Endothelial cell of umbilical vein (primary cell): ENCODE measurements around the gene CDC25A. TPM values are rescaled to one million over a fixed set of nuclear protein-coding genes. Genes with fewer than 3 reads are reported as not detected.

Experiments used
- BruUV-seq: library from RNA; stranded (reverse); fragments of 400-500 nt; replicated peaks from 2 replicates; lab custom pipeline; 2021; lab: Mats Ljungman, UMichigan
- CTCF ChIA-PET: fragments of 300-600, 350-600 bp; sonication (Branson Sonifier 250); formaldehyde crosslinking; loops from one replicate; lab custom pipeline; 2021; ENCODE audit warnings: antibody characterized with exemption, inconsistent platforms; lab: Charles Lee
- POLR2A ChIA-PET: fragments of 300-600, 350-600 bp; sonication (Branson Sonifier 250); formaldehyde crosslinking; loops from one replicate; lab custom pipeline; 2021; ENCODE audit warnings: antibody characterized with exemption, inconsistent platforms; lab: Charles Lee
- DNase-seq: peaks from one replicate; pipeline ENCODE4 v3.0.0-alpha.2; 2011; ENCODE audit warnings: low read depth, low spot score
- FAIRE-seq: peaks from 2 replicates; lab custom pipeline; 2011; peaks lifted over from hg19 to GRCh38; lab: Jason Lieb, UNC
- H2AFZ ChIP-seq: 2 replicates; pipeline ENCODE4 v1.6.0; 2012; ENCODE audit warnings: low read depth, low read length, control low read depth, inconsistent platforms
- H3K27ac ChIP-seq: 2 replicates; pipeline ENCODE4 v1.5.1; 2011; ENCODE audit warnings: low read depth, mild to moderate bottlenecking, control low read depth, low read length, moderate library complexity; ENCODE audit not compliant: insufficient read depth
- H3K27me3 ChIP-seq, 2 experiments: 2 replicates each; pipeline versions ENCODE4 v1.6.0 to v1.6.1; 2011; ENCODE audit warnings: low read length in 2 of 2, mixed read lengths in 1 of 2; ENCODE audit not compliant: control insufficient read depth in 2 of 2, insufficient read depth in 2 of 2
- H3K36me3 ChIP-seq, 2 experiments: 2 replicates in 1 of 2; 3 replicates in 1 of 2; pipeline ENCODE4 v1.5.1; 2011; ENCODE audit warnings: low read length in 2 of 2, mild to moderate bottlenecking in 1 of 2, moderate library complexity in 1 of 2; ENCODE audit not compliant: control insufficient read depth in 2 of 2, insufficient read depth in 2 of 2; ENCODE audit errors: extremely low read depth in 1 of 2
- H3K4me1 ChIP-seq: 3 replicates; pipeline ENCODE4 v1.5.1; 2011; ENCODE audit warnings: mild to moderate bottlenecking, low read length; ENCODE audit not compliant: control insufficient read depth, insufficient read depth; ENCODE audit errors: extremely low read depth
- H3K4me2 ChIP-seq: 2 replicates; pipeline ENCODE4 v1.6.1; 2011; ENCODE audit warnings: low read length, control low read depth, mixed read lengths; ENCODE audit not compliant: insufficient read depth
- H3K4me3 ChIP-seq, 3 experiments: fragments of 200-600 bp in 1 of 3; sonication (generic), shearing (Covaris generic) in 1 of 3; replicated peaks in 1 of 3; 2 replicates each; pipeline ENCODE4 v1.5.1; 2011 to 2016; ENCODE audit warnings: control low read depth in 3 of 3, low read length in 3 of 3, mild to moderate bottlenecking in 2 of 3, inconsistent platforms in 1 of 3, low read depth in 1 of 3, moderate library complexity in 1 of 3; ENCODE audit not compliant: insufficient read depth in 1 of 3
- H3K79me2 ChIP-seq: 2 replicates; pipeline ENCODE4 v1.6.0; 2012; ENCODE audit warnings: low read length, inconsistent platforms; ENCODE audit not compliant: control insufficient read depth, insufficient read depth
- H3K9ac ChIP-seq: replicated peaks from 2 replicates; pipeline ENCODE3; 2011; ENCODE audit warnings: low read length, control low read depth; ENCODE audit not compliant: insufficient read depth; ENCODE audit errors: extremely low read depth
- H3K9me1 ChIP-seq: replicated peaks from 3 replicates; pipeline ENCODE4 v1.6.0; 2011; ENCODE audit warnings: mild to moderate bottlenecking, low read length; ENCODE audit not compliant: control insufficient read depth, insufficient read depth; ENCODE audit errors: extremely low read depth
- H3K9me3 ChIP-seq: replicated peaks from 2 replicates; pipeline ENCODE4 v1.5.1; 2012; ENCODE audit warnings: low read length, inconsistent platforms; ENCODE audit not compliant: control insufficient read depth, insufficient read depth
- H4K20me1 ChIP-seq: replicated peaks from 2 replicates; pipeline ENCODE3; 2011; ENCODE audit warnings: mild to moderate bottlenecking, low read length; ENCODE audit not compliant: control insufficient read depth, insufficient read depth; ENCODE audit errors: extremely low read depth
- CTCF ChIP-seq, 2 donors: IDR thresholded peaks; 1 replicate in 1 of 2; 2 replicates in 1 of 2; pipeline ENCODE4 v1.5.1; 2011; ENCODE audit warnings: low read length in 2 of 2, mild to moderate bottlenecking in 2 of 2, moderate library complexity in 2 of 2, control low read depth in 1 of 2, inconsistent platforms in 1 of 2, low read depth in 1 of 2; ENCODE audit not compliant: insufficient read depth in 1 of 2; ENCODE audit errors: extremely low read depth in 1 of 2
- EZH2 ChIP-seq: IDR thresholded peaks from 2 replicates; pipeline ENCODE4 v1.6.1; 2012; ENCODE audit warnings: borderline replicate concordance, low read depth, mild to moderate bottlenecking, moderate library complexity, low read length, inconsistent platforms; ENCODE audit not compliant: severe bottlenecking
- FOS ChIP-seq: IDR thresholded peaks from 2 replicates; pipeline ENCODE4 v1.6.1; 2011; ENCODE audit warnings: mild to moderate bottlenecking, low read length, moderate library complexity, borderline replicate concordance; ENCODE audit not compliant: insufficient read depth
- JUN ChIP-seq: IDR thresholded peaks from 2 replicates; pipeline ENCODE4 v1.6.1; 2011; ENCODE audit warnings: borderline replicate concordance, low read depth; ENCODE audit not compliant: insufficient read length, insufficient read depth
- MYC ChIP-seq: IDR thresholded peaks from one replicate; pipeline ENCODE4 v1.6.1; 2011; ENCODE audit warnings: mild to moderate bottlenecking, low read depth, low read length
- POLR2A ChIP-seq: IDR thresholded peaks from 2 replicates; pipeline ENCODE4 v1.6.1; 2012; ENCODE audit warnings: low read depth, mild to moderate bottlenecking, control low read depth, low read length
- POLR2AphosphoS5 ChIP-seq: IDR thresholded peaks from 2 replicates; pipeline ENCODE4 v1.6.1; 2012; ENCODE audit warnings: low read depth, mild to moderate bottlenecking, control low read depth, low read length, moderate library complexity; ENCODE audit not compliant: insufficient read depth
- dilution Hi-C: fragments of 300-500 bp; cut with MboI; formaldehyde crosslinking; loops from one replicate; pipeline ENCODE4 v1.15.0; 2019; ENCODE audit warnings: low sequenced_read_pairs; ENCODE audit not compliant: extremely low pct_ligation_motif_present
- intact Hi-C: fragments of 100-400 bp; cut with micrococcal nuclease; formaldehyde crosslinking; loops from one replicate; pipeline ENCODE4 v1.10.0; 2022
- polyA plus RNA-seq, 4 experiments: library from polyadenylated mRNA; depleted of rRNA in 3 of 4; stranded (reverse) in 3 of 4; unstranded in 1 of 4; fragments of >200 nt; gene quantifications; 2 replicates each; pipeline versions ENCODE4 v1.2.1 to v1.2.3, GENCODE V29; 2011 to 2012; ENCODE audit warnings: missing spikeins in 1 of 4
- total RNA-seq: library from RNA; stranded (reverse); gene quantifications from 2 replicates; pipeline ENCODE4 v1.2.3, GENCODE V29; 2021

The CDC25A gene
- total and polyA plus RNA-seq, 2 donors (not counting 3 experiments of a cell fraction or from before 2014, with no cell fraction given), result 5.5 to 18.4 TPM

- Histone ChIP-seq H3K79me2 (no peaks in the 10 kb centered on the region), H3K9me1 (no peaks in the 10 kb centered on the region), H3K9ac (no peak overlapping the region), H3K4me2 (no peak overlapping the region), H3K9me3 (no peaks in the 10 kb centered on the region), H2AFZ (peak overlapping the region; percentile 59), H4K20me1 (no peaks in the 10 kb centered on the region), H3K4me1 (peaks cover 3% of the 10 kb centered on the region), H3K36me3 (no peaks in the 10 kb centered on the region), H3K4me3 (no peak overlapping the region), H3K27ac (no peak overlapping the region), H3K27me3 (no peaks in the 10 kb centered on the region)
- ChIA-PET CTCF (interaction anchor here (0.7 to 16.0 kb wide), 4 partner anchors 41 to 204 kb away, joined by 4 to 296 read pairs (median 6); no protein-coding TSS in a partner anchor), POLR2A (no interaction called here)
- dilution Hi-C loops (no loop called here), intact Hi-C loops (loop anchor here (1.0 to 2.0 kb wide), 4 partner anchors 38 to 316 kb away; no protein-coding TSS in a partner anchor)
- FAIRE-seq (peak; percentile 90), DNase-seq (peak; percentile 69)
- TF ChIP-seq MYC (no peak), FOS (no peak), POLR2AphosphoS5 (no peak), JUN (no peak), EZH2 (no peak), POLR2A (no peak), CTCF (IDR thresholded peaks at IDR 0.05; ENCODE audit: extremely low read depth in 1 of 2, insufficient read depth in 1 of 2, low read depth in 1 of 2, low read length in 2 of 2) (peak; percentile 63 to 64)
- BruUV-seq, result no TSS peak
Observed at GRCh38 chr3:48232734-48233133, 44.5 kb upstream of the CDC25A start.
